Measurements from ENCODE around the gene CCDC121.
A peak's percentile ranks its signal among the peaks of the same experiment; 100 is the strongest.

The CCDC121 gene

GRCh38 chr2:27663285-27664153 is 34.7 kb upstream of the CCDC121 start, which contains the start of the genes SLC4A1AP and SUPT7L:
SLC4A1AP (plus strand) TSS chr2:27663889; CDS start chr2:27663915, 26 bp downstream.
SUPT7L (minus strand) TSS chr2:27663614; CDS start chr2:27662192, 1,422 bp downstream.
- DNase-seq (ENCODE audit: insufficient read length, low spot score) = peak; percentile 66
- no peak for TF ChIP-seq CTCF (IDR thresholded peaks at IDR 0.05; ENCODE audit: insufficient read depth, missing control alignments)
- FAIRE-seq = peak; percentile 73

GRCh38 chr2:27661371-27661770 is 32.6 kb upstream of the CCDC121 start:
- FAIRE-seq (no peak), DNase-seq (ENCODE audit: insufficient read length, low spot score) (no peak)
- no peak for TF ChIP-seq CTCF (IDR thresholded peaks at IDR 0.05; ENCODE audit: insufficient read depth, missing control alignments)

GRCh38 chr2:27655155-27655951 is 26.5 kb upstream of the CCDC121 start:
- no peak for TF ChIP-seq CTCF (IDR thresholded peaks at IDR 0.05; ENCODE audit: insufficient read depth, missing control alignments)
- peak; percentile 53 for DNase-seq (ENCODE audit: insufficient read length, low spot score)
- FAIRE-seq = peak; percentile 94

- FAIRE-seq = no peak
- TF ChIP-seq CTCF (IDR thresholded peaks at IDR 0.05; ENCODE audit: insufficient read depth, missing control alignments) = no peak
- DNase-seq (ENCODE audit: insufficient read length, low spot score) = no peak
Observed at GRCh38 chr2:27653397-27653796, 24.6 kb upstream of the CCDC121 start.

GRCh38 chr2:27652790-27653189 is 24.0 kb upstream of the CCDC121 start:
- no peak for DNase-seq (ENCODE audit: insufficient read length, low spot score)
- no peak for TF ChIP-seq CTCF (IDR thresholded peaks at IDR 0.05; ENCODE audit: insufficient read depth, missing control alignments)
- no peak for FAIRE-seq

- FAIRE-seq (no peak), DNase-seq (ENCODE audit: insufficient read length, low spot score) (no peak)
- TF ChIP-seq CTCF (IDR thresholded peaks at IDR 0.05; ENCODE audit: insufficient read depth, missing control alignments) = no peak
Observed at GRCh38 chr2:27652341-27652740, 23.5 kb upstream of the CCDC121 start.
